Inflammatory macrophage (primary cell): ENCODE results near the gene LRIG3.
"Not testable (repeated sequence)": the region's sequence is repeated elsewhere in the genome, so short reads cannot be mapped to it uniquely, and the experiment has no call there.

Experiments
- DNase-seq, 2 donors: peaks; one replicate each; pipeline ENCODE4 v3.0.0-alpha.2; 2020 to 2022

LRIG3 gene

DNA sequence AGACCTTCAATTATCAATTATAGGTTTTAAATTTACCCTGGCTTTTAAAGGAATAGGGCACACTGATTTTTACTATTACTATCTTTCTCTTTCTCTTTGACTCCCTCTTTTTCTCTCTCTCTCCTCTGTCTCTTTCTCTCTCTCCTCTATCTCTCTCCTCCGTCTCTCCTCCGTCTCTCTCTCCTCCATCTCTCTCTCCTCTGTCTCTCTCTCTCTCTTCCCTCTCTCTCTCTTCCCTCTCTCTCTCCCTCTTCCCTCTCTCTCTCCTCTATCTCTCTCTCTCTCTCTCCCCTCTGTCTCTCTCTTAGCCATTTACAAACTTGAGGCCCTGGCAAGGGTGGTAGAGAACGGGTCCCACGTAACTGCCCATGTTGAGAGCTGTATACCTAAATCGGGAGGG, 62.3 kb downstream of the LRIG3 start:
- DNase-seq = no peak

DNA sequence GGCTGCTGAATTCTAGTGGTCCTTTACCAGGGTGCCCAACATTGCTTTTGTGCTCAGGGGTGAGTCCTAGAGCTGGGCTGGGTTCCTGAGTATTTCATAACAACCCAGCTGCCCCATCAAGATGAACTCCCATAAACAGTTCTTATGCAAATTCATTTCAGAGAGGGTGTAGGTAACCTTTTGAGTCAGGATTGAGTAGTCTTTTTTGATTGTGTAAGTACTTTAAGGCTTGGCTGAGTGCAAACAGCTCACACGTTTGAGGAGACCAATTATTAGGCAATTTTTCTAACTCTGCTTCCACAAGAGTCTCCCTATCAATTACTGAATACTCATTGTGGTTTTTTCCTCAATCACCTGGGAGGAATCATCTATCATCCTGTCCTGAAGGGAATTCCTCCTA, 63.1 kb downstream of the LRIG3 start:
- not testable (repeated sequence) for DNase-seq

DNA sequence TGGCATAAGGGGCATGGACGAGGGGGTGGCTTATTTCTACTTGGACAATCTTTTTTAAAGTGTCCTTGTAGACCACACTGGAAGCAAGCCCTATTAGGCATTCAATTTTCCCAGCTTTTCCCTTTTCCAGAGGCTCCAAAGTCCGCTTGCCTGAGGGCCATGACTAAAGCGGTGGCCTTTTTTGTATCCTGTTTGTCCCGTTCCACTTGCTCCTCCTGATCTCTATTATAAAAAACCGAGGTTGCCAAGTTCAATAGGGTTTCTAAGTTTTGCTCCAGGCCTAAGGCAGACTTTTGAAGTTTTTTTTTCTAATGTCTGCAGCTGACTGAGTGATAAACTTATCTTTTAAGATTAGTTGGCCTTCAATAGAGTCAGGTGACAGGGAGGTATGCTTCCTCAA, 64.7 kb downstream of the LRIG3 start:
- not testable (repeated sequence) for DNase-seq

DNA sequence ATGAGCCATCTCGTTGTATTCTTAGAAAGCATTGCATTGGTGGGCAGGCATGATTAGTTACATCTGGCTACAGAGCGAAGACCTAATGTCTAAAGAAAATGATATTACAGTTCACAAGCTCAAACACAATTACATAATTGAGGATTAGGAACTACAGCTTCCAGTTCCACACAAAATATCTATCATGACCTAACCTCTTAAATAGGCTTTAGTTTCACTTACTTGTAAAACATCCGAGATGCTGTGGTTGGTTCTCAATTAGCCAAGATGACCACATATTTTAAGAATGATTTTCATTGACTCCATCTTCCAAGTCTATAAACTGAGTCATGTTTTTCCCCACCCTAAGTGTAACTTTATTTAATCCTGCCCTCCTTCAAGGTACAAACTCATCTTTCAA, 69.5 kb downstream of the LRIG3 start:
- no peak for DNase-seq

DNA sequence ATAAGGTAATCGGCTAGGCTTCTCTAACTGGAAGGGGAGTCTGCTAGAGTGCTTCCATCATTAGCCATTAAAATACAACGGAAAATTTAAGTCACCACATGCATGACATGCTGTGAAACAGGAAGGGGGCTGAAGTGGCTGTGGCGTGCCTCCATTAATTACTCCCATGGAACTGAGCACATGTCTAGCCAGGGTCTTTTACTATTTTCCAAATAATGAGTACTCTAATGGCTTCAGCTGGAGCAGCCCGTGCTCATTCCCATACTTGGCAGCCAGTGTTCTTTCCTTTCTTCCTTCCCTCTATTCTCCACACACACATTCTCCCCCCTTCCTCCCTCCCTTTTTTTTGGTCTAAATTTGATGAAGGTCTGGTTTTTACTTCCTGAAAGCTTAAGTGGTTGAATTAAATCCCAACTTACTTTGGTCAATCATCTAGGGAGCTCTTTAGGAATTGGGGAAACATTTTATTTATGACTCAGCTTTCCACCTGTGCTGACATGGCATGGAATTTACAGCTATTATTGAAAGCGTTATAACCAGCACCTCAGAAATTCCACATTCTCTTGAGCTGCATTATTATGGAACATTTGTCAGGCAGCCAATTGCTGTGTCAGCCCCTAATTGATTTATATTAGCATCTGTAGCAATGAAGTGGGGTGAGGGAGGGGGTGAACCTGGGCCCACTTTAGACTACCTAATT, 72.3 kb downstream of the LRIG3 start:
- DNase-seq = no peak

DNA sequence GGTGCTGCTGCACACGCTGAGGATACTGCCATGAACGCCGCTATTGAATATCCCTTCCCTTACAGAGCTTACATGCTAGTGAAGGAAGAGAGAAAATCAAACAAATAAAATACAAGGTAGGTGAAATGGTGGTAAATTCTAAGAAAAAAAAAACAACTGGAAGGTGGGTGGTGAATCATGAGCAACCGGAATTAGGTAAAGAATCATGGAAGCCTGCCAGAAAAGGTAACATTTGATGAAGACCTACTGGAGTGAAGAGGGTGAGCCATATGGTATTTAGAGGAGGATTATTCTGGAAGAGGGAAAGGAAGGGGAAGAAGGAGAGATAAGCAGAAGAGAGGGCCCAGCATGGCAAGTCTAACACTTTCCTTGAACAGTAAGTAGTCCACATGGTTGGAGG, 76.1 kb downstream of the LRIG3 start:
- no peak for DNase-seq

DNA sequence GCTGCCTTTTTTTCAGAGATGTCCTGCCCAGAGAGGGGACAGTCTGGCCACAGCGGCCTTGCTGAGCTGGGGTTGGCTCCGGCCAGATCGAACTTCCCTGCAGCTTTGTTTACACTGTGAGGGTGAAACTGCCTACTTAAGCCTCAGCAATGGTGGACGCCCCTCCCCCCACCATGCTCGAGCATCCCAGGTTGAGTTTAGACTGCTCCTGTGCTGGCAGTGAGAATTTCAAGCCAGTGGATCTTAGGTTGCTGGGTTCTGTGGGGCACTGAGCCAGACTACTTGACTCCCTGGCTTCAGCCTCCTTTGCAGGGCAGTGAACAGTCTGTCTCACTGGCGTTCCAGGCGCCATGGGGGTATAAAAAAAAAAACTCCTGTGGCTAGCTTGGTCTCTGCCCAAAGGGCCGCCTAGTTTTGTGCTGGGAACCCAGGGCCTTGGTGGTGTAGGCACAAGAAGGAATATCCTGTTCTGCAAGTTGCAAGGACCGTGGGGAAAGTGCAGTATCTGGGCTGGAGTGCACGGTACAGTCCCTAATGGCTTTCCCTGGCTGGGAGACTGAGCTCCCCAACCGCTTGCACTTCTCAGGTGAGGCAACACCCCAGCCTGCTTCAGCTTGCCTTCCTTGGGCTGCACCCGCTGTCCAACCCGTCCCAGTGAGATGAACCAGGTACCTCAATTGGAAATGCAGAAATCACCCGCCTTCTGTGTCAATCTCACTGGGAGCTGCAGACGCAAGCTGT, 79.1 kb downstream of the LRIG3 start:
- no peak for DNase-seq

DNA sequence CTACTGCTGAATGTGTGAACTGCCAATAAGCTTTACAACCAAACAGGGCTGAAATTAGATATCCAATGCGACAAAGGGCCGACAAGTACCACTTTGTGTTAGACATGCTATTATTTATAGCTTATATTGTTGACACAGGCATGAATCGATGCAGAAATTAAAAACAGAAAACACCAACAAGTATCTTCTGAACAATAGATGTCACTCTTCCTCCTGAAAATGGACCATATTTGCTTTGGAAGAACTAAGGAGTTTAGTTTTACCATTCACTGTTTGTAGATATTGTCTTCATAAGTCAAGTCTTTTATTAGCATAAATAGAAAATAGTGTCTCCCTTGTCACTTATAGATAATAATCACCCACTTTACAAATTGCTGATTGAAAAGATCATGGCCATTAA, 86.5 kb downstream of the LRIG3 start:
- DNase-seq = no peak

DNA sequence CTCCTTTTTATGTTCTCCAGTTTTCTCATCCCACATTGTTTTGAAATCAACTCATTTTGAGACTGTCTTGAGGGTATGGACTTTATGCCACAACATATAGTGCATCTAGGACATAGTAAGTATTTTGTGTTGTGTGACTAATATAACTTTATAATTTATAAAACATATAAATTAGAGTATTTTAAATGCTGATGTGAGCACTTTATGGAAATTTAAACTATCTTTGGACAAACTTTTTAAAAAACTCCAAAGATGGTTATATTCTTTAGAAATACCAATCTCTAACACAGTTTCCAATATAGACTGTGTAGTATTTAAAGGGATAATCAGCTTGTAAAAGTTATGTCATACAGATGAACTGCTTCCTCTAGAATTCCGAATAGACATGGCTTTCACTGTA, 87.4 kb downstream of the LRIG3 start:
- no peak for DNase-seq
